ENCODE measurements around the gene CCNL1. TPM values are rescaled to one million over a fixed set of nuclear protein-coding genes. Genes with fewer than 3 reads are reported as not detected.

Gene CCNL1
- total and polyA plus RNA-seq, 2 of the 8 experiments (the other 6 are each of a cell fraction or from before 2014, with no cell fraction given): 64.5 to 68.6 TPM

DNA sequence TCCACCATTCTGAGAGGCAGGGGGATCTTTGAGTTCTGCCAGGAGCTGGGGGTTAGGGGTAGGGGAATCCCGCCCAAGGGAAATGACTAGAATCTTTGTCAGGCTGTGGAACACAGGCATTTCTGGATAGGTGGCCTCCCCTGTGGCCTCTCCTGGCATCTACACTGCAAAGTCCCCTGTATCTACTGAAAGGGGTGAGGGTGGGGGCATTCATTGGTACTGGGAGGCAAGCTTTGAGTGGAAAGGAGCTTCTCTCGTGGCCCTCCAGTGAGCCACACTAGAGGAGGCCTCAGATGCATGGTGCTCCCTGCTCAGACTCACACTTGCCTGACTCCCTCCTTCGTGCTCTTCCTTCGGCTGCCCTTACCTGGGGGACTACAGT is 59.9 kb downstream of the CCNL1 start:
- no peak overlapping the region for H4K8ac ChIP-seq (ENCODE audit: extremely low read depth, insufficient read depth, low read length)
- H3K4me1 ChIP-seq (replicated peaks in 1 of 4; ENCODE audit: control insufficient read depth in 3 of 4, insufficient read depth in 4 of 4, low read length in 3 of 4): peaks cover 0 to 3% (median 0%) of the 10 kb centered on the region in 4 experiments; a peak in 1 of 7 replicates
- H3K23me2 ChIP-seq (ENCODE audit: low read depth, low read length): no peaks in the 10 kb centered on the region
- no peak overlapping the region for H2BK20ac ChIP-seq (ENCODE audit: low read length)
- H3K4me2 ChIP-seq (ENCODE audit: insufficient read depth in 1 of 2, low read depth in 2 of 2, low read length in 2 of 2): no peak overlapping the region
- no peak overlapping the region for H2AFZ ChIP-seq (ENCODE audit: low read length)
- no peaks in the 10 kb centered on the region for H3K9me3 ChIP-seq (ENCODE audit: insufficient read depth in 2 of 2, low read depth in 1 of 2, low read length in 1 of 2)
- no peaks in the 10 kb centered on the region for H3K36me3 ChIP-seq (ENCODE audit: control insufficient read depth in 2 of 4, insufficient read depth in 4 of 4, low read length in 3 of 4)
- no peaks in the 10 kb centered on the region for H3K27me3 ChIP-seq (replicated peaks in 1 of 4; ENCODE audit: control insufficient read depth in 3 of 4, extremely low read depth in 1 of 4, insufficient read depth in 3 of 4, low read length in 3 of 4)
- H4K5ac ChIP-seq (ENCODE audit: insufficient read length, low read depth, low read length): no peak overlapping the region
- no peak overlapping the region for H2BK5ac ChIP-seq (ENCODE audit: low read depth, low read length)
- WGBS, 2 experiments (ENCODE audit: extremely low coverage in 1 of 2, insufficient coverage in 1 of 2, insufficient read length in 1 of 2, insufficient replicate concordance in 2 of 2, low coverage in 1 of 2, low lambda C conversion rate in 2 of 2, missing lambda C conversion rate in 1 of 2): 82% methylated on average over 4 of the region's 4 CpGs; no CpG with 5 or more reads in 1 of the 2 experiments
- no peaks in the 10 kb centered on the region for H4K20me1 ChIP-seq (replicated peaks in 1 of 2; ENCODE audit: control insufficient read depth in 1 of 2, insufficient read depth in 2 of 2, low read length in 2 of 2)
- DNase-seq (ENCODE audit: low read depth in 1 of 2, low spot score in 2 of 2) (no peak), FAIRE-seq (no peak)
- H3K4ac ChIP-seq (replicated peaks; ENCODE audit: insufficient read length, low read depth, low read length): no peak overlapping the region
- POLR2A ChIA-PET (ENCODE audit: partially characterized antibody): interaction anchor here (0.6 to 1.3 kb wide), 2 partner anchors 12 to 13 kb away, joined by 3 to 7 read pairs; no protein-coding TSS in a partner anchor
- H3K14ac ChIP-seq (ENCODE audit: insufficient read length): no peak overlapping the region
- no peak overlapping the region for H2AK5ac ChIP-seq (ENCODE audit: low read depth, low read length)
- no peak overlapping the region for H2BK12ac ChIP-seq (ENCODE audit: low read depth, low read length)
- no peak overlapping the region for H4K91ac ChIP-seq (replicated peaks; ENCODE audit: insufficient read length, low read length)
- CTCF ChIA-PET (ENCODE audit: partially characterized antibody): interaction anchor here (0.7 to 56.4 kb wide), 3 partner anchors 11 to 29 kb away, joined by 4 to 1014 read pairs (median 5); no protein-coding TSS in a partner anchor
- no peak overlapping the region for H2BK15ac ChIP-seq (ENCODE audit: low read length)
- H3K56ac ChIP-seq (replicated peaks; ENCODE audit: insufficient read length, low read depth, low read length): no peak overlapping the region
- TF ChIP-seq SRF (IDR thresholded peaks at IDR 0.05; ENCODE audit: low read depth, low read length) (no peak), CHD1 (IDR thresholded peaks at IDR 0.05; ENCODE audit: low read depth, low read length) (no peak), ATF2 (IDR thresholded peaks at IDR 0.05; ENCODE audit: low read length) (no peak), CTBP2 (IDR thresholded peaks at IDR 0.05; ENCODE audit: borderline replicate concordance, insufficient read depth, insufficient read length, low read length) (no peak), CBX5 (IDR thresholded peaks at IDR 0.05; ENCODE audit: low read depth, low read length) (no peak), RNF2 (IDR thresholded peaks at IDR 0.05; ENCODE audit: borderline replicate concordance, low read depth, low read length, missing control alignments, poor library complexity, severe bottlenecking) (no peak), BACH1 (IDR thresholded peaks at IDR 0.05; ENCODE audit: low read length) (no peak)
- no peak overlapping the region for H3K4me3 ChIP-seq (ENCODE audit: extremely low read depth in 1 of 4, insufficient read depth in 2 of 4, low read depth in 3 of 4, low read length in 4 of 4)
- no peak overlapping the region for H3K23ac ChIP-seq (ENCODE audit: insufficient read length)
- no peak overlapping the region for H2BK120ac ChIP-seq (replicated peaks; ENCODE audit: low read depth, low read length)
- H3K27ac ChIP-seq (ENCODE audit: low read depth, low read length): no peak overlapping the region
- no peaks in the 10 kb centered on the region; the same call in 1 of the 2 replicates for H3K79me1 ChIP-seq (ENCODE audit: low read depth, low read length)
- no peak overlapping the region for H3K18ac ChIP-seq (ENCODE audit: extremely low read depth, low read length)
- H3K79me2 ChIP-seq (ENCODE audit: control insufficient read depth in 1 of 2, insufficient read depth in 2 of 2, low read length in 2 of 2): no peaks in the 10 kb centered on the region
- H3K9ac ChIP-seq (replicated peaks in 1 of 4; ENCODE audit: extremely low read depth in 1 of 4, low read depth in 3 of 4, low read length in 3 of 4): no peak overlapping the region
